Measurements from ENCODE around the gene CFAP299. TPM values are rescaled to one million over a fixed set of nuclear protein-coding genes. Genes with fewer than 3 reads are reported as not detected.
A peak's percentile ranks its signal among the peaks of the same experiment; 100 is the strongest.

Gene CFAP299
- total RNA-seq, 1 donor from 2014 or later, result 0.93 TPM

- no peaks in the 10 kb centered on the region for H3K36me3 Mint-ChIP-seq (ENCODE audit: insufficient read depth)
- peaks cover 48% of the 10 kb centered on the region for H3K4me1 Mint-ChIP-seq (ENCODE audit: low read depth)
- H3K9me3 Mint-ChIP-seq (ENCODE audit: low read depth), result peaks cover 3% of the 10 kb centered on the region
- no peak for TF ChIP-seq CTCF (IDR thresholded peaks at IDR 0.05; ENCODE audit: unreplicated experiment)
- peak overlapping the region; percentile 84 for H3K27ac Mint-ChIP-seq
- peaks cover 35% of the 10 kb centered on the region for H3K27me3 Mint-ChIP-seq
- H3K4me3 Mint-ChIP-seq (ENCODE audit: low read depth), result no peak overlapping the region
- no peak for DNase-seq (ENCODE audit: low spot score, unreplicated experiment)
These were observed 275.5 kb downstream of the CFAP299 start for GRCh38 chr4:80610845-80611677.

GRCh38 chr4:80611678-80611979 is 276.1 kb downstream of the CFAP299 start:
- DNase-seq (ENCODE audit: low spot score, unreplicated experiment), result no peak
- Mint-ChIP-seq H3K9me3 (ENCODE audit: low read depth) (peaks cover 3% of the 10 kb centered on the region), H3K36me3 (ENCODE audit: insufficient read depth) (no peaks in the 10 kb centered on the region), H3K4me3 (ENCODE audit: low read depth) (no peak overlapping the region), H3K27me3 (peaks cover 38% of the 10 kb centered on the region), H3K27ac (peak overlapping the region; percentile 79), H3K4me1 (ENCODE audit: low read depth) (peaks cover 50% of the 10 kb centered on the region)
- TF ChIP-seq CTCF (IDR thresholded peaks at IDR 0.05; ENCODE audit: unreplicated experiment), result no peak

- no peak for TF ChIP-seq CTCF (IDR thresholded peaks at IDR 0.05; ENCODE audit: unreplicated experiment)
- no peaks in the 10 kb centered on the region for H3K36me3 Mint-ChIP-seq (ENCODE audit: insufficient read depth)
- peaks cover 44% of the 10 kb centered on the region for H3K27me3 Mint-ChIP-seq
- H3K27ac Mint-ChIP-seq, result no peak overlapping the region
- H3K4me3 Mint-ChIP-seq (ENCODE audit: low read depth), result no peak overlapping the region
- no peak for DNase-seq (ENCODE audit: low spot score, unreplicated experiment)
- H3K4me1 Mint-ChIP-seq (ENCODE audit: low read depth), result peaks cover 52% of the 10 kb centered on the region
- H3K9me3 Mint-ChIP-seq (ENCODE audit: low read depth), result no peaks in the 10 kb centered on the region
These were observed 277.9 kb downstream of the CFAP299 start for GRCh38 chr4:80613470-80613869.

GRCh38 chr4:80614319-80614718 is 278.8 kb downstream of the CFAP299 start:
- H3K36me3 Mint-ChIP-seq (ENCODE audit: insufficient read depth), result no peaks in the 10 kb centered on the region
- peaks cover 41% of the 10 kb centered on the region for H3K27me3 Mint-ChIP-seq
- no peak overlapping the region for H3K27ac Mint-ChIP-seq
- DNase-seq (ENCODE audit: low spot score, unreplicated experiment), result no peak
- no peaks in the 10 kb centered on the region for H3K9me3 Mint-ChIP-seq (ENCODE audit: low read depth)
- H3K4me3 Mint-ChIP-seq (ENCODE audit: low read depth), result peak overlapping the region; percentile 44
- peaks cover 50% of the 10 kb centered on the region for H3K4me1 Mint-ChIP-seq (ENCODE audit: low read depth)
- TF ChIP-seq CTCF (IDR thresholded peaks at IDR 0.05; ENCODE audit: unreplicated experiment), result no peak

- Mint-ChIP-seq H3K9me3 (ENCODE audit: low read depth) (no peaks in the 10 kb centered on the region), H3K27ac (no peak overlapping the region), H3K27me3 (peaks cover 43% of the 10 kb centered on the region), H3K4me1 (ENCODE audit: low read depth) (peaks cover 49% of the 10 kb centered on the region), H3K36me3 (ENCODE audit: insufficient read depth) (no peaks in the 10 kb centered on the region), H3K4me3 (ENCODE audit: low read depth) (no peak overlapping the region)
- no peak for DNase-seq (ENCODE audit: low spot score, unreplicated experiment)
- TF ChIP-seq CTCF (IDR thresholded peaks at IDR 0.05; ENCODE audit: unreplicated experiment), result no peak
These were observed 279.6 kb downstream of the CFAP299 start for GRCh38 chr4:80615099-80615498.
